ENCODE data around the gene SLAMF9. TPM values are rescaled to one million over a fixed set of nuclear protein-coding genes. Genes with fewer than 3 reads are reported as not detected.

Gene SLAMF9
- total RNA-seq, 1 donor = not detected

GRCh38 chr1:159949981-159950381 is 4.1 kb downstream of the SLAMF9 start:
- no peak for DNase-seq (ENCODE audit: low read depth)
- TF ChIP-seq CTCF (IDR thresholded peaks at IDR 0.05; ENCODE audit: insufficient read depth, low read length) = no peak
- H3K4me3 ChIP-seq (ENCODE audit: low read depth, low read length) = no peak overlapping the region

- TF ChIP-seq CTCF (IDR thresholded peaks at IDR 0.05; ENCODE audit: insufficient read depth, low read length) = no peak
- no peak for DNase-seq (ENCODE audit: low read depth)
- H3K4me3 ChIP-seq (ENCODE audit: low read depth, low read length) = no peak overlapping the region
Observed at GRCh38 chr1:159949123-159949522, 4.9 kb downstream of the SLAMF9 start.

GRCh38 chr1:159947942-159948341 is 6.1 kb downstream of the SLAMF9 start:
- TF ChIP-seq CTCF (IDR thresholded peaks at IDR 0.05; ENCODE audit: insufficient read depth, low read length) = no peak
- no peak for DNase-seq (ENCODE audit: low read depth)
- H3K4me3 ChIP-seq (ENCODE audit: low read depth, low read length) = no peak overlapping the region

- peak; percentile 45 for DNase-seq (ENCODE audit: low read depth)
- no peak overlapping the region for H3K4me3 ChIP-seq (ENCODE audit: low read depth, low read length)
- no peak for TF ChIP-seq CTCF (IDR thresholded peaks at IDR 0.05; ENCODE audit: insufficient read depth, low read length)
Observed at GRCh38 chr1:159946242-159947187, 7.5 kb downstream of the SLAMF9 start.

GRCh38 chr1:159945483-159946241 is 8.4 kb downstream of the SLAMF9 start, which contains the start of gene IGSF9:
Gene IGSF9, minus strand, starts transcription at chr1:159945613. Its CDS starts 2,159 bp downstream, at chr1:159943454.
- peak; percentile 58 for DNase-seq (ENCODE audit: low read depth)
- H3K4me3 ChIP-seq (ENCODE audit: low read depth, low read length) = peak within 1 kb of the TSS; percentile 60
- peak; percentile 41 for TF ChIP-seq CTCF (IDR thresholded peaks at IDR 0.05; ENCODE audit: insufficient read depth, low read length)

- H3K4me3 ChIP-seq (ENCODE audit: low read depth, low read length) = peak overlapping the region; percentile 60
- TF ChIP-seq CTCF (IDR thresholded peaks at IDR 0.05; ENCODE audit: insufficient read depth, low read length) = no peak
- no peak for DNase-seq (ENCODE audit: low read depth)
Observed at GRCh38 chr1:159944623-159945455, 9.2 kb downstream of the SLAMF9 start.
